DMS114 treated with DMSO at 0.1 percent for 48 hours (cell line): ENCODE results near the gene CEBPA.
"Not testable (repeated sequence)": the region's sequence is repeated elsewhere in the genome, so short reads cannot be mapped to it uniquely, and the experiment has no call there.

ENCODE experiments used
- DNase-seq: peaks from one replicate; lab custom pipeline; 2025; ENCODE audit not compliant: unreplicated experiment; lab: John Stamatoyannopoulos, UW

Gene CEBPA

GRCh38 chr19:33301144-33301899, 1.0 kb downstream of the CEBPA start:
- no peak for DNase-seq

GRCh38 chr19:33300894-33301143, 1.5 kb downstream of the CEBPA start:
- no peak for DNase-seq

DNA sequence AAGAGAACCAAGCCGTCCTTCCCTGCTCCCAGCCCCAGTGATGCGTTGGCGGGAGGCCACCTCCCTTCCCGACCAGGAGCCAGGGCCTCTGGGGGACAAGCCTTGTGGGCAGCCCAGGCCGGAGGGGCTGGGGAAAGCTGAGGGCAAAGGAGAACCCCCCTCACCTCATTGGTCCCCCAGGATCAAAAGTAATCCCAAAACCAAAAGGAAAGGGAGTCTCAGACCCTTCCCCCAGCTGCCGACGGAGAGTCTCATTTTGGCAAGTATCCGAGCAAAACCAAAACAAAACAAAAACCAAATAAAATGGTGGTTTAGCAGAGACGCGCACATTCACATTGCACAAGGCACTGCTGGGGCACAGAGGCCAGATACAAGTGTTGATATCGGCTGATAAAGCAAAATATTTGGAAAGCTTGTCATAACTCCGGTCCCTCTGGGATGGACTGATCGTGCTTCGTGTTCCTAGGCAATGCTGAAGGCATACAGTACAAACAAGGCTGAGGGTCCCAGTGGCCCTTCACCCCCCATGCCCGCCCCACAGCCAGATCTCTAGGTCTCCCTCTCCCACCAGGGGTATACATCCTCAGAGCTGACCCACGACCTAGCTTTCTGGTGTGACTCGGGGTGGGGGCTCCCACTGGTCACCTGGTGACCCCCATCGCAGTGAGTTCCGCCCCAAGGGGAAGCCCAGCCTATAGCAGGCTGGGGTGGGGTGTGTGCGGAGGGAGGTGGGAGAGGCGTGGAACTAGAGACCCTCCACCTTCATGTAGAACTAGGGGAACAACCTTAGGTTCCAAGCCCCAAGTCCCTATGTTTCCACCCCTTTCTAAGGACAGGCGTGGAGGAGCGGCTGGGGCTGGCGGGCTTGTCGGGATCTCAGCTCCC, 2.1 kb downstream of the CEBPA start:
- no peak for DNase-seq

DNA sequence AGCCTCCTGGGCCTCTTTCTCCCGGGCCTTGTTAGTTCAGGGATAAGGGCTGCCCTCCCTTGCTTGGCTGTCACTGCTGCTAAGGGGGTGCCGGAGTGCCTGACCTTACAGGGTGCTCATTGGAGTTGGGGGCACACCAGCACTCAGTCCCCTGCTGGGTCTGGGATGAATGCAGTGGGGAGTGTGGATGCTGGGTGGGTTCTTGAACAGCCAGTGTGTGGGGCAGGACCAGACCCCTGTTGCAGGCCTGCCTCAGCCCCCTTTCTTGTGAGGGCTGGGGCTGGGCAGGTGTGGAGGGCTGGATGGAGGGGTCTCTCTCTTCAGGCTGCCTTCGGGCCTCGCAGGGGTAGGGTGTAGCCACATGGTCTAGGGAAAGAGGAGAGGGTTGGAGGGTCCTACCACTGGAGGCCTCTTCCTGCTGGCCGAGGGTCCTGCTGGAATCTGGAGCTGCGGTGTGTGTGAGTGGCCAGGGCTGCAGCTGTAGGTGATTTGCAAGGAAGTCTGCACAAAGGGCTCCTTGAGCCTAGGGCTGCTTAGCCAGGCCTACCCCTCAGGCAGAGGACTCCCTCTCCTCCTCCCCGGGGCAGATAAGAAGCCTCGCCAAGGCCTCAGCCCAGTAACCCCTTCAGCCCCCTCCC, 3.2 kb downstream of the CEBPA start:
- DNase-seq, result no peak

DNA sequence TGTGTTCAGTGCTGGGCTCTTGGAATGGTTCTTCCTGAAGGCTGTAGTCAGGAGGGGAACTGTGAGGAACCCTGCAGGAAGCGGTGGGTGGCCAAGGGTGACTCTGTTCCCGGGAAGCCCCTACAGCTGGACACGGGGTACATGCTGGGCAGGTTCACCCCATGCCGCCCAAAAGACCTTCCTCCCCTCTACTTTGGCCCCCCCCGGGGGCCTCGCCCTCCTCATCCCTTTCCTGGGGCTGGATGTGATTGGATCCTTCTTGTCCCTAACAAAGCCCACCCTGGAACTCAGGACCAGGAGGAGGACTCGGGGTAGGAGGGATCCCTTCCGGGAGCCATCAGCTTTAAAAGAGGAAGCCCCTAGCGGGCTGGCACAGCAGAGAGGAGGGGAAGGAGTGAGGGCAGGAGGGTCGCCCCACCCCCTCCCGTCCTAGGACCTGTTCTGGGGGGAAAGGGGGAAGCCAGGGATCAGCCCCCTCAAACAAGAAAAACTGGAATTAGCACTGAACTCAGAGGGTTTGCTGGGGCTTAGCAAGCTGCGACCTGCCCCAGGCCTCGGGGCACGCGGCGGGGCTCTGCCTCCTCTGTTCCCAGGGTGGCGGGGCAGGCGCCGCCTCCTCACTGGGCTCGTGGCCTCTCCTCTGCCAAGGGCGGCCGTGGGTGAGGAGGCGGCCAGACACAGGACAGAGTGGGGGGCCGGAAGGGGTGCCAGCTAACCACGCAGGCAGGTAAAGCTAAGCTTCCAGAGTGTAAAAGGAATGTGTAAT, 4.0 kb downstream of the CEBPA start:
- no peak for DNase-seq

DNA sequence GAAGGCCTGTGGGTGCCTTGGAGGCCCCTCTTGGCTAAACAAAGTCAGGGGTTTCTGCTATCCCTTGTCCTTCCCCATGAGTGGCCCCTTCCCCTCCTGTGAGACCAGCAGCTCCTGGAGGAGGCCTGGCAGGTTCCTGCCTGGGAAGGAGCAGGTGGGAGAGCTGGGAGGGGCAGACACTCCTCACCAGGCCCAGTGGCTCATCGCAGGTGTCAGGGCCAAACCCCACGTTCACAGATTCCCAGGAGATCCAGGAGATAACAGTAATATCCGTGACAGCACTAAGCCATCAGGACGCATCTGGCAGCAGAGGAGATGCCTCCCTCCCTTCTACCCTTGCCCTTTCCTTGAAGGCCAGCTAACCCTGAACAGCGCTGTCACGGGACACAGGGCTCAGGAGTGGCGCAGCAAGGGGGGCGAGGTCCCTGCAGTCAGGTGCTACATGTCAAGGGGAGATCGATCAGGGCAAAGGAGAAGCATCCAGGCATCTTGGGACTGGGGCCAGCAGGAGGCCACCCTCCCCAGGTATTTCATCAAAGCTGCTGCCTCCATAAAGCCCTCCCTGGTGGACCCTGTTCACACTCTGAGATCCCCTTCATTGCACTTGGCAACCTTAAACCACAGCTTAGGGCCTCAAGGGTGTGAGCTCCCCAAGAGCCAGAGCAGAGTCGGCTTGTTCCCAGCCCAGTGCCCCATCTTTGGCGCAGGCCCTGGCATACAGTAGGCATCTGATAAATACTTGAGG, 4.8 kb downstream of the CEBPA start:
- DNase-seq, result no peak

GRCh38 chr19:33296488-33296971, 5.8 kb downstream of the CEBPA start:
- DNase-seq, result no peak

DNA sequence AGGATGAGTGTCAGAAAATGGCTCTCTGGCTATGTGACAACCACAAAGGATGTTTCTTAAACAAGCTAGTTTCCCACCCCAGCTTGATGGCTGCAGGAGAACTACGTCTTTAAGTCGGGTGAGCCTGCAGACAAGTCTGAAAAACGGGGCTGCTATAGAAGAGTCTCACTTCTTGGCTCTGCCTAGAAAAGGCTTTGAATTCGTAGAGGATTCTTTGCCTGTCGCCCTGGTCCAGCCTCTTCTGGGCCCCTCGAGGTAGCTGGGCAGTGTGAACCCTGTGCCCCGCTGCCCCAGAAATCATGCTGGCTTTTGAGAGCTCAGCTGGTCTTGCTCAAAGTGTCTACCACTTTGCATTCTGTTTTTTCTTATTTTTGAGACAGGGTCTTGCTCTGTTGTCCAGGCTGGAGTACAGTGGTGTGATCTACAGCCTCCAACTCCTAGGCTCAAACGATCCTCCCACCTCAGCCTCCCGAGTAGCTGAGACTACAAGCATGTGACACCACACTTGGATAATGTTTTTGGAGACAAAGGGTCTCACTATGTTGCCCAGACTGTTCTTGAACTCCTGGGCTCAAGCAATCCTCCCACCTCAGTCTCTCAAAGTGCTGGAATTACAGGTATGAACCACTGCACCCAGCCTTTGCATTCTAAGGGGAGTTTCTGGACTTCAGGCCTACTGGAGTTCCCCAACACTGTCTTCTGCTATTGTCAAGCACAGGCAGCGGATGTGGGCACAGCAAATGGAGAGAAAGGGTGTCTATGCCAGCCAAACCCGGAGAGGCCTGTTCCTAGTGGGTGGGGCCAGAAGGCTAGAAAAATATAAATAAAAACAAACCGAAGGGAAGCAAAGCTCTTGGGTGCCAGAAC, 6.5 kb downstream of the CEBPA start:
- no peak for DNase-seq

GRCh38 chr19:33295046-33295445, 7.3 kb downstream of the CEBPA start:
- DNase-seq, result not testable (repeated sequence)

GRCh38 chr19:33294058-33294798, 8.1 kb downstream of the CEBPA start:
- DNase-seq, result no peak

GRCh38 chr19:33293255-33294057, 8.9 kb downstream of the CEBPA start:
- DNase-seq, result no peak

- no peak for DNase-seq
Observed at GRCh38 chr19:33292595-33293254, 9.6 kb downstream of the CEBPA start.

- DNase-seq, result no peak
Observed at GRCh38 chr19:33291623-33292534, 10.5 kb downstream of the CEBPA start.

- DNase-seq, result no peak
Observed at GRCh38 chr19:33290956-33291622, 11.2 kb downstream of the CEBPA start.

DNA sequence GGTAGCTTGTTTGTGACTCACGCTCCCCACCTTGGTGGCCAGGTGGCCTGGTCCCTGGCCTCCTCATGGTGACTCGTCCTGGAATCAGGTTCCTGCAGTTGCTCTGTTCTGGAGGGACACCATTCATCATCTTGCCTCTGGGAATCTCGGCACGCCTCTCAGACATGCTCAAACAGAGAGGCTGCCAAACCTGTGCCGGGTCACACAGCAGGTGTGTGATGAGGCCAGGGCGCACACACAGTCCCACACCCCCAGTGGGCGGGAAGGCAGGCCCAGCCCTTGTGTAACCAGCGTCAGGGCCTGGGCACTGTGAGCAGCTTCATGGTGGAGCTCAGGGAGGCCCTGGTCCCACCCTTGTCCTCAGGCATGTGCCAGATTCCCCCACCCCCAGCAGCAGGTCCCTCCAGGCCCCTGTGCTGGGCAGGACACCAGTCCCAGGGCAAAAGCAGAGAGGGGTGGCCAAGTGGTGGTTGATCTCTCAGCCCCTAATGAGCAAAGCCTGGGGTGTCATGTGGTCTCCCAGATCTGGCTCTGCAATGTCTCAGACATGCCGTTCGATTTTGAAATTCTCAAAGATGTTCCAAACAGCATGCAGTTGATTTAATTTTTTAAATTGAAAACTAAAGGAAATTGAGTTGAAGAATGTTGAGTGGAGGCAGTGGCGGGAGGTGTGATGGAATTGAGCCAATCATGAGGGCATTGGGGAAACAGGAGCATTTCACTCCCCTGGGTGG, 12.1 kb downstream of the CEBPA start:
- DNase-seq, result no peak
